ENCODE data around the gene PIK3R2.

GRCh38 chr19:18160971-18161635, 8.1 kb downstream of the PIK3R2 start:
- TF ChIP-seq CTCF (IDR thresholded peaks at IDR 0.05) = peak in 4 of 6 experiments; percentile 20 to 99 (median 76)
- TF ChIP-seq POLR2A (IDR thresholded peaks at IDR 0.05) = peak in 1 of 2 donors; percentile 17
